ENCODE data around the gene KLF12. TPM values are rescaled to one million over a fixed set of nuclear protein-coding genes. Genes with fewer than 3 reads are reported as not detected.

Gene KLF12
- polyA plus RNA-seq (2011; rRNA removed), result 16.3 and 19.7 TPM in 2 replicates
- 71.3 and 81.0 TPM in 2 replicates for polyA minus RNA-seq (2011; rRNA and poly(A)+ RNA removed)

DNA sequence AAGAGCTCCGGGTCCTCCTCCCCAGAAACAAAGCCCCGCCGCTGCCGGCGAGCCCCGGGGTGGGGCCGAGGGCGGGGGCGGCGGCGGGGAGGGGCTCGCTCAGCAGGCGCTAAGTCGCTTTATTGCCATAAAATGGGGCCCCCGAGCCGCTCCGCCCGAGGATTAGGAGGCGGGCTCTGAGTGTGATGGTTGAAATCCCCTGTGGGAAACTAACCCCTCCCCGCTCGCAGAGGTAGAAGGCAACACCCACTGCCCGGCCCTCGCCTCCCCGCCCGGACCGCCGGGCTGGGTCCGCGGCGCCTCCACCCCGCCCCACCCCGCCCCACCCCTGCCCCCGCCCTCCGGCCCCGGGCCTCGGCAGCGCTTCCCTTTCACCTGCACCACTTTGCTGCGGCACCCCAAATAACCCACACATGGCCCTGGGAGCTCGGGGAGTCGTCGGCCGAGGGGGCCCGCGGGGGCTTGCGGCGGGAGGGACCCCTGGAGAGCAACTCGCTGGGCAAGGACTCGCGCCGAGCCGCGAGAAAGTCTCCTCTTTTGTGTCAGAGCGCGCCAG lies at the start of gene KLF12:
KLF12 (minus strand) TSS at position 184 of the 556 bp plus-strand sequence.
- TF ChIP-seq, protein P1, sequence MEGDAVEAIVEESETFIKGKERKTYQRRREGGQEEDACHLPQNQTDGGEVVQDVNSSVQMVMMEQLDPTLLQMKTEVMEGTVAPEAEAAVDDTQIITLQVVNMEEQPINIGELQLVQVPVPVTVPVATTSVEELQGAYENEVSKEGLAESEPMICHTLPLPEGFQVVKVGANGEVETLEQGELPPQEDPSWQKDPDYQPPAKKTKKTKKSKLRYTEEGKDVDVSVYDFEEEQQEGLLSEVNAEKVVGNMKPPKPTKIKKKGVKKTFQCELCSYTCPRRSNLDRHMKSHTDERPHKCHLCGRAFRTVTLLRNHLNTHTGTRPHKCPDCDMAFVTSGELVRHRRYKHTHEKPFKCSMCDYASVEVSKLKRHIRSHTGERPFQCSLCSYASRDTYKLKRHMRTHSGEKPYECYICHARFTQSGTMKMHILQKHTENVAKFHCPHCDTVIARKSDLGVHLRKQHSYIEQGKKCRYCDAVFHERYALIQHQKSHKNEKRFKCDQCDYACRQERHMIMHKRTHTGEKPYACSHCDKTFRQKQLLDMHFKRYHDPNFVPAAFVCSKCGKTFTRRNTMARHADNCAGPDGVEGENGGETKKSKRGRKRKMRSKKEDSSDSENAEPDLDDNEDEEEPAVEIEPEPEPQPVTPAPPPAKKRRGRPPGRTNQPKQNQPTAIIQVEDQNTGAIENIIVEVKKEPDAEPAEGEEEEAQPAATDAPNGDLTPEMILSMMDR (IDR thresholded peaks at IDR 0.05; ENCODE audit: insufficient read depth, low read depth, low read length), result no peak
- POLR2A ChIA-PET, result interaction anchor here (0.5 to 0.6 kb wide), 2 partner anchors 96 to 1068 kb away, joined by 3 to 4 read pairs; no protein-coding TSS in a partner anchor
- CTCF ChIA-PET, result interaction anchor here (0.5 to 2.8 kb wide), 4 partner anchors 34 to 1085 kb away, joined by 3 to 9 read pairs (median 4); no protein-coding TSS in a partner anchor

DNA sequence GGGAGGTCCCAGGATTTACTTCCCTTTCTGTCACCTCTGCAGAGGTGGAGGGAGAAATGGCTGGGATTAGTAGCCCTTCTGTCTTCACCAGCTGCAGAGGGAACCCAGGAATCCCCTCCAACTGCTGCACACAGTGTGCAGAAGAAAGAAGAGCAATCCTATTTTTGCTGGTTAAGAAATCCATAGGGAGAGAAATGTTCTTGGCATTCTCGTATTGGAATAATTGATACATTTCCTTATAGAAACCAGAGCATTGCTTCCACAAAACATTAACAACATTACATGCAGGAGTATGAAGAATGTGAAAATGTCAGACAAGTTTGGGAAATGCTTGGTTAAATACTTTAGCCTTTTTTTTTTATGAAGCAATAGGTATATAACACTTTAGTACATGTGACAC lies 48.3 kb upstream of the KLF12 start:
- no peak for DNase-seq (ENCODE audit: low read depth)
- ChIA-PET POLR2A (no interaction called here), CTCF (no interaction called here)
- Histone ChIP-seq H3K4me3 (ENCODE audit: low read depth, low read length) (no peak overlapping the region), H3K27me3 (ENCODE audit: control insufficient read depth, insufficient read depth, low read length) (no peaks in the 10 kb centered on the region), H3K36me3 (ENCODE audit: control insufficient read depth, insufficient read depth, low read length) (no peaks in the 10 kb centered on the region)
- TF ChIP-seq, protein P1 (IDR thresholded peaks at IDR 0.05; ENCODE audit: insufficient read depth, low read depth, low read length), result no peak

More for the DNA sequence above, at the start of gene KLF12:
- Histone ChIP-seq H3K27me3 (ENCODE audit: control insufficient read depth, insufficient read depth, low read length) (no peaks in the 10 kb centered on the region), H3K4me3 (ENCODE audit: low read depth, low read length) (peak within 1 kb of the TSS; percentile 69), H3K36me3 (ENCODE audit: control insufficient read depth, insufficient read depth, low read length) (no peaks in the 10 kb centered on the region)
- peak; percentile 58 for DNase-seq (ENCODE audit: low read depth)

DNA sequence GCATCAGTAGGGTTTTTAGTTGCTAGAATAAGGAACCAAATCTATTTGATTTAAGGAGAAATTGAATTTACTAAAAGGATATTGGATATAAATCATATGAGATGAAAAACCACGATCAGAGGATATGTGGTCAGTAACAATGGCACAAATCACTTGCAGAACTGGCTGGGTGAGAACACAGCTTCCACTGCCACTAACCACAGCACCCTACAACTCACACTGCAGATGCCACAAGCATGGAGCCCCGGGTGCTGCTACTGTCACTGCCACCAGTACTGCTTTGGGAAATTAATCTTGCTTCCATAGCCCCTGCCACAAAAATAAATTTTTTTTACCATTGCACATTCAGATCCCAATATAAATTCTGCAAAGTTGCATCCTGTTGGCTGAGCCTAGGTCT lies 40.6 kb upstream of the KLF12 start:
- CTCF ChIA-PET, result no interaction called here

DNA sequence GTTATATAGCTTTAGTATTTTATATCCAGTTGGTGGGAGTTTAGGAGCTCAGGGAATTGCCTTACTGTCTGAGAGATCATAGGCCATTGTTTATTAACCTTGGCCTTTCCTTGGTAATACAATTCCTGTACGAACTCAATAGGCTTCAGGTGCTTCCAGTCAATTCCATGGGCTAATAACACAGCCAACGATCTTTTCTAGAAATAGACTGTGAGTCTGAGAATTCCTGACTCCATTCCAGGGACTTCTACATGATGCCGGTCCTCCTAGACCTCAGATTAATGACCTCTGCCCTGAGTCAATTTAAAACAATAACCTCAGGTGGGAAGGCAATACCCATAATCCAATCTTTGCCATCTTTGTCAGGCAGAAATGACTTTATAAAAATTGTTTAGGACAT lies 39.6 kb upstream of the KLF12 start:
- TF ChIP-seq, protein P1 (IDR thresholded peaks at IDR 0.05; ENCODE audit: insufficient read depth, low read depth, low read length), result no peak
- ChIA-PET POLR2A (no interaction called here), CTCF (no interaction called here)
- Histone ChIP-seq H3K27me3 (ENCODE audit: control insufficient read depth, insufficient read depth, low read length) (no peaks in the 10 kb centered on the region), H3K36me3 (ENCODE audit: control insufficient read depth, insufficient read depth, low read length) (no peaks in the 10 kb centered on the region), H3K4me3 (ENCODE audit: low read depth, low read length) (no peak overlapping the region)
- DNase-seq (ENCODE audit: low read depth), result no peak

More for the DNA sequence above, 40.6 kb upstream of the KLF12 start:
- TF ChIP-seq, protein P1 (IDR thresholded peaks at IDR 0.05; ENCODE audit: insufficient read depth, low read depth, low read length), result no peak
- POLR2A ChIA-PET, result no interaction called here
- no peaks in the 10 kb centered on the region for H3K27me3 ChIP-seq (ENCODE audit: control insufficient read depth, insufficient read depth, low read length)
- no peaks in the 10 kb centered on the region for H3K36me3 ChIP-seq (ENCODE audit: control insufficient read depth, insufficient read depth, low read length)
- no peak for DNase-seq (ENCODE audit: low read depth)
- H3K4me3 ChIP-seq (ENCODE audit: low read depth, low read length), result no peak overlapping the region

DNA sequence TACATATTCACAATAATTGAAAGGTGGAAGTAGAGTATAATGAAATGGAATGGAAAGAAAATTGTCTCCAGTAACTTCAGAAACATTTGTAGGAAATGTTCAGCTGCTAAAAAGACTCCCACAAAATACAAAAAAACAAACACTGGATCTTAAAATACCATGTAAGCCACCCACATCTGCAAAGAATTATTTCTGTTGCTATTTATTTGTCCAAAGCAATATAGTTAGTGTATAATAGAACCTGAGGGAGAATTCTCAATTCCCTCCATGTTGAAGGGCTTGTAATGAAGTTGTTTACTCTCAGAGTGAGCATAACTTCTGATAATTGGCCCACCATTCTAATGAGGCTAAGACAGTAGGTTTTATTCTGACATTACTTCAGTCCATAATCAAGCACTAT lies 37.4 kb upstream of the KLF12 start:
- TF ChIP-seq, protein P1 (IDR thresholded peaks at IDR 0.05; ENCODE audit: insufficient read depth, low read depth, low read length), result no peak
- Histone ChIP-seq H3K4me3 (ENCODE audit: low read depth, low read length) (no peak overlapping the region), H3K36me3 (ENCODE audit: control insufficient read depth, insufficient read depth, low read length) (no peaks in the 10 kb centered on the region), H3K27me3 (ENCODE audit: control insufficient read depth, insufficient read depth, low read length) (no peaks in the 10 kb centered on the region)
- DNase-seq (ENCODE audit: low read depth), result no peak
- ChIA-PET CTCF (no interaction called here), POLR2A (no interaction called here)

Measured in BJ (cell line).